ENCODE measurements around the gene DHX16. TPM values are rescaled to one million over a fixed set of nuclear protein-coding genes. Genes with fewer than 3 reads are reported as not detected.

Gene DHX16
- total RNA-seq, 1 experiment from 2014 or later, result 32.2 TPM

GRCh38 chr6:30717129-30717844, 44.5 kb upstream of the DHX16 start, which contains the start of gene MDC1 (continued):
- peak; percentile 87; the same call in 1 of the 2 replicates for TF ChIP-seq AFF4 (CRISPR knock-in tag; IDR thresholded peaks at IDR 0.05; ENCODE audit: borderline replicate concordance)
- TF ChIP-seq AR (CRISPR knock-in tag; IDR thresholded peaks at IDR 0.05), result no peak
- TF ChIP-seq ZNF396 (CRISPR knock-in tag; IDR thresholded peaks at IDR 0.05; ENCODE audit: borderline replicate concordance), result no peak
- TF ChIP-seq, protein P1, sequence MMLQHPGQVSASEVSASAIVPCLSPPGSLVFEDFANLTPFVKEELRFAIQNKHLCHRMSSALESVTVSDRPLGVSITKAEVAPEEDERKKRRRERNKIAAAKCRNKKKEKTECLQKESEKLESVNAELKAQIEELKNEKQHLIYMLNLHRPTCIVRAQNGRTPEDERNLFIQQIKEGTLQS (CRISPR knock-in tag; conservative IDR thresholded peaks at IDR 0.05), result no peak
- TF ChIP-seq NR2C2 (CRISPR knock-in tag; IDR thresholded peaks at IDR 0.05), result no peak; the same call in 1 of the 2 replicates
- TF ChIP-seq ETV6 (CRISPR knock-in tag; IDR thresholded peaks at IDR 0.05), result peak; percentile 91
- TF ChIP-seq, protein P2, sequence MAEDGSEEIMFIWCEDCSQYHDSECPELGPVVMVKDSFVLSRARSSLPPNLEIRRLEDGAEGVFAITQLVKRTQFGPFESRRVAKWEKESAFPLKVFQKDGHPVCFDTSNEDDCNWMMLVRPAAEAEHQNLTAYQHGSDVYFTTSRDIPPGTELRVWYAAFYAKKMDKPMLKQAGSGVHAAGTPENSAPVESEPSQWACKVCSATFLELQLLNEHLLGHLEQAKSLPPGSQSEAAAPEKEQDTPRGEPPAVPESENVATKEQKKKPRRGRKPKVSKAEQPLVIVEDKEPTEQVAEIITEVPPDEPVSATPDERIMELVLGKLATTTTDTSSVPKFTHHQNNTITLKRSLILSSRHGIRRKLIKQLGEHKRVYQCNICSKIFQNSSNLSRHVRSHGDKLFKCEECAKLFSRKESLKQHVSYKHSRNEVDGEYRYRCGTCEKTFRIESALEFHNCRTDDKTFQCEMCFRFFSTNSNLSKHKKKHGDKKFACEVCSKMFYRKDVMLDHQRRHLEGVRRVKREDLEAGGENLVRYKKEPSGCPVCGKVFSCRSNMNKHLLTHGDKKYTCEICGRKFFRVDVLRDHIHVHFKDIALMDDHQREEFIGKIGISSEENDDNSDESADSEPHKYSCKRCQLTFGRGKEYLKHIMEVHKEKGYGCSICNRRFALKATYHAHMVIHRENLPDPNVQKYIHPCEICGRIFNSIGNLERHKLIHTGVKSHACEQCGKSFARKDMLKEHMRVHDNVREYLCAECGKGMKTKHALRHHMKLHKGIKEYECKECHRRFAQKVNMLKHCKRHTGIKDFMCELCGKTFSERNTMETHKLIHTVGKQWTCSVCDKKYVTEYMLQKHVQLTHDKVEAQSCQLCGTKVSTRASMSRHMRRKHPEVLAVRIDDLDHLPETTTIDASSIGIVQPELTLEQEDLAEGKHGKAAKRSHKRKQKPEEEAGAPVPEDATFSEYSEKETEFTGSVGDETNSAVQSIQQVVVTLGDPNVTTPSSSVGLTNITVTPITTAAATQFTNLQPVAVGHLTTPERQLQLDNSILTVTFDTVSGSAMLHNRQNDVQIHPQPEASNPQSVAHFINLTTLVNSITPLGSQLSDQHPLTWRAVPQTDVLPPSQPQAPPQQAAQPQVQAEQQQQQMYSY (CRISPR knock-in tag; IDR thresholded peaks at IDR 0.05), result no peak
- TF ChIP-seq NFE2L1 (CRISPR knock-in tag; IDR thresholded peaks at IDR 0.05), result peak; percentile 99
- TF ChIP-seq ATF6 (CRISPR knock-in tag; IDR thresholded peaks at IDR 0.05), result no peak
- TF ChIP-seq E2F4 (CRISPR knock-in tag; IDR thresholded peaks at IDR 0.05; ENCODE audit: borderline replicate concordance, low read depth), result peak; percentile 90
- no peak for TF ChIP-seq JAZF1 (CRISPR knock-in tag; IDR thresholded peaks at IDR 0.05)
- TF ChIP-seq SMAD4 (CRISPR knock-in tag; IDR thresholded peaks at IDR 0.05), result 0 out of 2 replicates have a peak, but pooled peaks have one; percentile 25
